ENCODE data around the gene RALGPS1. TPM values are rescaled to one million over a fixed set of nuclear protein-coding genes. Genes with fewer than 3 reads are reported as not detected.
A peak's percentile ranks its signal among the peaks of the same experiment; 100 is the strongest.

The RALGPS1 gene
- polyA plus RNA-seq, 1 donor from 2014 or later = 8.0 TPM

GRCh38 chr9:127025042-127025441 lies 110.5 kb downstream of the RALGPS1 start:
- H3K4me3 Mint-ChIP-seq = no peak overlapping the region

DNA sequence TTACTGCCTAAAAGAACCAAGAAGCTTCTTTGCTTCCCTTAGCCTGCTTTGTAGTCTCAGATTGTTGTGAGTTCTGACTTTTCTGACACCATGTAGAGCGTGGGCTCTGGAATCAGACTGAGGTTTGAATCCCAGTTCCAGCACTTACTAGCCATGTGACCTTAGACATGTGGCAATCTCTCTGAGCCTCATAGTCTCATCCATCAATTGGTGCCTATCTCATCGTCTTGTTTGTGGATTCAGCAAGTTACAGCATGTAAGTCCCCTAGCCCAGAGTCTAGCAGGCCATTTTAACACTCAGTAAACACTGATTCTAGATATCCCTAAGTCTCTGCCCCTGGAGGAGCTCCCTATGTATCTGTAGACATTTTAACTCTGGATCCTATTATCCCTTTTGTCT lies 113.1 kb downstream of the RALGPS1 start:
- peaks cover 25% of the 10 kb centered on the region for H3K36me3 Mint-ChIP-seq
- H3K27ac Mint-ChIP-seq = no peak overlapping the region
- no peaks in the 10 kb centered on the region for H3K27me3 Mint-ChIP-seq
- peaks cover 3 to 7% (median 3%) of the 10 kb centered on the region in 3 donors for H3K4me1 Mint-ChIP-seq
- no peak overlapping the region for H3K4me3 Mint-ChIP-seq
- no peaks in the 10 kb centered on the region for H3K9me3 Mint-ChIP-seq

More at GRCh38 chr9:127025042-127025441, 110.5 kb downstream of the RALGPS1 start:
- Mint-ChIP-seq H3K27ac (no peak overlapping the region), H3K36me3 (peaks cover 17% of the 10 kb centered on the region), H3K4me1 (peaks cover 4 to 16% (median 9%) of the 10 kb centered on the region in 3 donors), H3K27me3 (no peaks in the 10 kb centered on the region), H3K9me3 (no peaks in the 10 kb centered on the region)

GRCh38 chr9:127029548-127029947 lies 115.0 kb downstream of the RALGPS1 start:
- peaks cover 22% of the 10 kb centered on the region for H3K36me3 Mint-ChIP-seq
- no peaks in the 10 kb centered on the region for H3K9me3 Mint-ChIP-seq
- no peak overlapping the region for H3K27ac Mint-ChIP-seq
- H3K27me3 Mint-ChIP-seq = no peaks in the 10 kb centered on the region
- peaks cover 0 to 2% (median 0%) of the 10 kb centered on the region in 3 donors for H3K4me1 Mint-ChIP-seq
- H3K4me3 Mint-ChIP-seq = no peak overlapping the region

DNA sequence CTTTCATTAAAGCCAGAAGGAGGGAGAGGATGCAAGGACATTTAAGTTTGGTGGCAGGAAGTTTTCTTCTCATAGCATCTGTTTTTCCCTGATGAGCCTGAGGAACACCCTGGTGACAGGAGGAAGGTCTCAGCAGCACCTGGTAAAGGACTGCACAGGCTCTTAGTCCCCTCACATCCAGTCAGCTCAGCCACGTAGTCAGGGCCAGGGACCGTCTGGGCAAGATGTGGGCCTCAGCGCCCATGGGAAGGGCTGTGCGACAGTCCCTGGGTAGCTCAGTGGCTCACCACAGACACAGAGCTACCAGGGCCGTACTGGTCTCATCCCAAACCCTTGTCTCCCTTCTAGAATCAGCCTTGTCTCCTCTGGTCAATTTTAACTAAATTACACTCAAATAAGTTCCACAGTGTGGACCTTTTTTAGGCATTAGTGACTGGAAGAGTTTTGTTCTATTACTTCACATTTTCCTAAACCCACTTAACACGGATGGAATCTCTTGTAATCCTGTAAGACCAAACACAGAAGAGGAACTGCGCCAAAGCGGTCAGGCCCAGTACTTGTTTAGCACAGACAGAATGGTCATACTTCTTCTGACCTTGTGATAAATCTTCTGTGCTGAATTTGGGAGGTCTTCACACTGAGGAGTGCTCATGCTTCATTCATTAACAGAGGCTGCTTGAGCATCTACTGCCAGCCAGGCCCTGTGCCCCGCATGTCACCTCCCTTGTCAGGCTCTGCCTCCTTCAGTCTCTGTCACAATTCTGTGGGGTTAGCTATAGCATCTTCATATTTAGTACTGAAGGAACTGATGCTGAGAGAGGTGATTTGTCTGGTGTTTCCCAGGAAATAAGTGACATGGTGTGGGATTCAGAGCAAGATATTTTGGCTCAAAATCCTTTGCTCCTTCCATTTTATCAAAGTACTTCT lies 116.5 kb downstream of the RALGPS1 start:
- Mint-ChIP-seq H3K27me3 (no peaks in the 10 kb centered on the region), H3K4me3 (no peak overlapping the region), H3K27ac (no peak overlapping the region), H3K4me1 (peaks cover 0 to 2% (median 0%) of the 10 kb centered on the region in 3 donors), H3K36me3 (peaks cover 21% of the 10 kb centered on the region), H3K9me3 (no peaks in the 10 kb centered on the region)

- Mint-ChIP-seq H3K36me3 (peaks cover 22% of the 10 kb centered on the region), H3K27me3 (no peaks in the 10 kb centered on the region), H3K4me1 (no peaks in the 10 kb centered on the region), H3K27ac (no peak overlapping the region), H3K4me3 (no peak overlapping the region), H3K9me3 (no peaks in the 10 kb centered on the region)
Measured at GRCh38 chr9:127032256-127032655, 117.7 kb downstream of the RALGPS1 start.

DNA sequence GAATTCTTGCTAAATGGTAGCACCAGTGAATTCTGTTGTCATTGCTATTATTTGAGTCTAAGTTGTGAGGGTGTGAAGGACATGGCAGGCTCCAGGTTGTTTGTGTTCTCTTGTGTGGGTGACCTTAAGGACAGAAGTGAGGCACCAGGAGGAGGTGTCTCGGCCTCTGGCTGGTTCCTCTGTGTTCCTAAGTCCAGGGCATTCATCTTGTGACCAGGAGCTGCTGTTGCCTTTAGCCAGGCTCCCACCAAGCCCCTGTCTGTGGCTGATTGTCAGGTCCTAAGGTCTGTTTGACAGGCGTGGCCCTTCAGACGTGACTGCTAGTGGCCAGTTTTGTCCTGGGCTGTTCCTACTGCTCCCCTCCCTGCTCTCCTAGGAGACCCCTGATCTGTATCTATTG lies 118.5 kb downstream of the RALGPS1 start:
- Mint-ChIP-seq H3K4me1 (no peaks in the 10 kb centered on the region), H3K9me3 (no peaks in the 10 kb centered on the region), H3K27me3 (no peaks in the 10 kb centered on the region), H3K27ac (no peak overlapping the region), H3K4me3 (no peak overlapping the region), H3K36me3 (peaks cover 16% of the 10 kb centered on the region)

GRCh38 chr9:127033789-127034188 lies 119.2 kb downstream of the RALGPS1 start:
- H3K36me3 Mint-ChIP-seq = peaks cover 16% of the 10 kb centered on the region
- H3K4me1 Mint-ChIP-seq = no peaks in the 10 kb centered on the region
- no peaks in the 10 kb centered on the region for H3K27me3 Mint-ChIP-seq
- H3K27ac Mint-ChIP-seq = no peak overlapping the region
- H3K9me3 Mint-ChIP-seq = no peaks in the 10 kb centered on the region
- no peak overlapping the region for H3K4me3 Mint-ChIP-seq

DNA sequence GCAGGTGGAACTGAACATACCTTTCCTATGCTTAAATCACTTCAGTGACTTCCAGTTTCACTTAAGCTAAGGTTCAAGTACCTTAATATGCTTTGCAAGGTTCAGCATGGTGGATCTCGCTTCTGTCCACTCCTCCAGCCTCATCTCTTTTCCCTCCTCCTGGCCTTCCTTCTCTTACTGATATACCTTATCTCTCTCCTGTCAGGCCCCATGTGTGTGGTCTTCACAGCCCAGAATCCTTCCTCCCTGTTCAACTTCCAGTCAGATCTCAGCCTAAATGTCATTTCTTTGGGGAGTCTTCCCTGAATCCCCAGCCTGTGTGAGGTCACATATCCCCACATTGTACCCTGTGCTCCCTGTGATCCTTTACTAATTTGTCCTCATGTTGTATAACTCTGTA lies 120.1 kb downstream of the RALGPS1 start:
- no peaks in the 10 kb centered on the region for H3K4me1 Mint-ChIP-seq
- H3K27ac Mint-ChIP-seq = no peak overlapping the region
- no peaks in the 10 kb centered on the region for H3K9me3 Mint-ChIP-seq
- peaks cover 16% of the 10 kb centered on the region for H3K36me3 Mint-ChIP-seq
- no peaks in the 10 kb centered on the region for H3K27me3 Mint-ChIP-seq
- H3K4me3 Mint-ChIP-seq = no peak overlapping the region

- Mint-ChIP-seq H3K4me3 (no peak overlapping the region), H3K4me1 (no peaks in the 10 kb centered on the region), H3K27ac (no peak overlapping the region), H3K36me3 (peaks cover 13% of the 10 kb centered on the region), H3K27me3 (no peaks in the 10 kb centered on the region), H3K9me3 (no peaks in the 10 kb centered on the region)
Measured at GRCh38 chr9:127035423-127035822, 120.8 kb downstream of the RALGPS1 start.

GRCh38 chr9:127035948-127036347 lies 121.4 kb downstream of the RALGPS1 start:
- H3K36me3 Mint-ChIP-seq = peaks cover 13% of the 10 kb centered on the region
- H3K9me3 Mint-ChIP-seq = no peaks in the 10 kb centered on the region
- H3K27me3 Mint-ChIP-seq = no peaks in the 10 kb centered on the region
- H3K4me1 Mint-ChIP-seq = no peaks in the 10 kb centered on the region
- H3K27ac Mint-ChIP-seq = no peak overlapping the region
- peak overlapping the region in 1 of 4 donors; percentile 10 for H3K4me3 Mint-ChIP-seq

DNA sequence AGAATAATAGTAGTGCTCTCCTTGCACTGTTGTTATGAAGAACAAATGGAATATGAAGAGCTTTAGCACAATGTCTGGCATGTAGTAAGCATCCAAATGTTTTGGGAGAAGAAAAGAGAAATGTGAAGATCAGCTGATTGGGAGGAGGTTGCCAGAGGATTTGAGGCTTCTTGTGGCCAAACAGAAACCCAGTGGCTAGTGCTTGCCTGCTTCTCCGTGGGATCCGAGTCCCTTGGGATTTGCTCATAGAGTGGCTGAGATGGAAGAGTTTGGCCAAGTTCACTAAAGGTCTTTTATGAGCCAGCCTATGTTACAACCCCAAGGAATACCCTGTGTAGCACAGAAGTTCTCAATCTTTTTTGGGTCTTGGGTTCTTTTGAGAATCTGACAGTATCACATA lies 121.9 kb downstream of the RALGPS1 start:
- Mint-ChIP-seq H3K27me3 (no peaks in the 10 kb centered on the region), H3K4me1 (no peaks in the 10 kb centered on the region), H3K4me3 (peak overlapping the region in 1 of 4 donors; percentile 10), H3K9me3 (no peaks in the 10 kb centered on the region), H3K27ac (no peak overlapping the region), H3K36me3 (peaks cover 13% of the 10 kb centered on the region)

DNA sequence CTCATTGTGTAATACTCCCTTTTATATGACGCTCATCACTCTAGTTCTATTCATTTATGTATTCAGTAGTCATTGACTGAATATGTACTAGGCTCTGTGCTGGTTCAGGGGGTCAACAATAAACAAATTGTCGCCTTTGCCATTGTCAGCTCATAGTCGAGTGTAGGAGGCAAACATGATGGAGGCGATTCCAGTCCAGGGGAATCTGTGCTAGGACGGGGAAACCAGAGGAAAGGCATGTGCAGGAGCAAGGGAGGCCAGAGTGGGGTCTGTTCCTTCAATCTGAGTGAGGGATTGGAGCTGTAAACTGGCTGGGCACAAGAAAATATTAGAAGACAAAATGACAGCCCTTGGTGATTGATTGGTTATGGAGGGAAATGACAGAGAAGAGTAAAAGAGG lies 123.9 kb downstream of the RALGPS1 start:
- H3K9me3 Mint-ChIP-seq = no peaks in the 10 kb centered on the region
- H3K4me3 Mint-ChIP-seq = no peak overlapping the region
- H3K36me3 Mint-ChIP-seq = peaks cover 8% of the 10 kb centered on the region

GRCh38 chr9:127039492-127039891 lies 124.9 kb downstream of the RALGPS1 start:
- Mint-ChIP-seq H3K27me3 (no peaks in the 10 kb centered on the region), H3K4me1 (no peaks in the 10 kb centered on the region), H3K9me3 (no peaks in the 10 kb centered on the region), H3K4me3 (no peak overlapping the region), H3K27ac (no peak overlapping the region), H3K36me3 (peaks cover 7% of the 10 kb centered on the region)

More for the DNA sequence above, 123.9 kb downstream of the RALGPS1 start:
- Mint-ChIP-seq H3K4me1 (no peaks in the 10 kb centered on the region), H3K27ac (no peak overlapping the region), H3K27me3 (no peaks in the 10 kb centered on the region)

DNA sequence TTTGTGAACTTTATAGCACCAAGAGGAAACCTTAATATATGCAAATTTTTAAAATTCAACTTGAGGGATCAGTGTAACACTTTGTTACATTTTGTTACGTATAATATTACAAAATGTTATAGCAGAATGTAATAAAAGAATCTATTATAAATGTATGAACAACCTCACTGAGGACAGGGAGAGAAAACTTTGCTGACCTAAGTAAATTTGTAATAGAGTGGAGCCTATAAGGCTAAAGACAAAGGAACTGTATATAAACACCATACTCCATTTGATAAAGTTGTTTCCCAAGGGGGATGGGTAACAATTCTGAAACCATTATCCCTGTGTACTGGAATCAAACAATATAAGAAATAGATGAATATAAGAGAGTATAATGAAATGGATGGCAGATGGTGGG lies 130.6 kb downstream of the RALGPS1 start:
- no peaks in the 10 kb centered on the region for H3K9me3 Mint-ChIP-seq
- H3K4me3 Mint-ChIP-seq = no peak overlapping the region
- no peaks in the 10 kb centered on the region for H3K27me3 Mint-ChIP-seq
- peaks cover 11 to 14% (median 12%) of the 10 kb centered on the region in 3 donors for H3K4me1 Mint-ChIP-seq
- H3K36me3 Mint-ChIP-seq = peaks cover 1% of the 10 kb centered on the region
- H3K27ac Mint-ChIP-seq = peak overlapping the region in 1 of 3 donors; percentile 8

GRCh38 chr9:127047971-127048370 lies 133.4 kb downstream of the RALGPS1 start:
- Mint-ChIP-seq H3K27ac (peak overlapping the region in 1 of 3 donors; percentile 18), H3K36me3 (peaks cover 4% of the 10 kb centered on the region), H3K4me1 (peaks cover 11 to 14% (median 12%) of the 10 kb centered on the region in 3 donors), H3K27me3 (no peaks in the 10 kb centered on the region), H3K9me3 (no peaks in the 10 kb centered on the region), H3K4me3 (peak overlapping the region in 1 of 4 donors; percentile 3)

GRCh38 chr9:127049044-127049443 lies 134.5 kb downstream of the RALGPS1 start:
- Mint-ChIP-seq H3K4me1 (peaks cover 11 to 14% (median 12%) of the 10 kb centered on the region in 3 donors), H3K4me3 (peak overlapping the region in 1 of 4 donors; percentile 26), H3K27me3 (no peaks in the 10 kb centered on the region), H3K36me3 (peaks cover 8% of the 10 kb centered on the region), H3K9me3 (no peaks in the 10 kb centered on the region), H3K27ac (no peak overlapping the region)
